Measurements from ENCODE around the gene DSCAM.

DNA sequence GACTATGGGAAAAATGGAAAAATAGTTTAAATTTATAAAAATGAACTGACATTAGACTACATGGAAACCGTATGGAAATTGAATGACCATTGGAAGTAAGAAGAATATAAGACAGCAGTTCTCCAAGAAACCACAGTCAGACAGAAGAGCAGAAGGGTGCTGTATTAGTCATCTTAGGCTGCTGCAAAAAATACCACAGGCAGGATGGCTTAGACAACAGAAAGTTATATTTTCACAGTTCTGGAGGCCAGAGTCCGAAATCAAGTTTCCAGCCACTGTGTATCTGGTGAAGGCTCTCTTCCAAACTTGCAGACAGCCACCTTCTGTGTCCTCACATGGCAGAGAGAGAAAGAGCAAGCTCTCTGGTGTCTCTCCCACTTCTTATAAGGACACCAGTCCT is 175.2 kb downstream of the DSCAM start:
- TF ChIP-seq E2F4 (CRISPR knock-in tag; IDR thresholded peaks at IDR 0.05; ENCODE audit: borderline replicate concordance, low read depth) (no peak), ZBTB43 (CRISPR knock-in tag; IDR thresholded peaks at IDR 0.05) (no peak)
- TF ChIP-seq, protein P1, sequence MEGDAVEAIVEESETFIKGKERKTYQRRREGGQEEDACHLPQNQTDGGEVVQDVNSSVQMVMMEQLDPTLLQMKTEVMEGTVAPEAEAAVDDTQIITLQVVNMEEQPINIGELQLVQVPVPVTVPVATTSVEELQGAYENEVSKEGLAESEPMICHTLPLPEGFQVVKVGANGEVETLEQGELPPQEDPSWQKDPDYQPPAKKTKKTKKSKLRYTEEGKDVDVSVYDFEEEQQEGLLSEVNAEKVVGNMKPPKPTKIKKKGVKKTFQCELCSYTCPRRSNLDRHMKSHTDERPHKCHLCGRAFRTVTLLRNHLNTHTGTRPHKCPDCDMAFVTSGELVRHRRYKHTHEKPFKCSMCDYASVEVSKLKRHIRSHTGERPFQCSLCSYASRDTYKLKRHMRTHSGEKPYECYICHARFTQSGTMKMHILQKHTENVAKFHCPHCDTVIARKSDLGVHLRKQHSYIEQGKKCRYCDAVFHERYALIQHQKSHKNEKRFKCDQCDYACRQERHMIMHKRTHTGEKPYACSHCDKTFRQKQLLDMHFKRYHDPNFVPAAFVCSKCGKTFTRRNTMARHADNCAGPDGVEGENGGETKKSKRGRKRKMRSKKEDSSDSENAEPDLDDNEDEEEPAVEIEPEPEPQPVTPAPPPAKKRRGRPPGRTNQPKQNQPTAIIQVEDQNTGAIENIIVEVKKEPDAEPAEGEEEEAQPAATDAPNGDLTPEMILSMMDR (IDR thresholded peaks at IDR 0.05): no peak
